ENCODE measurements around the gene RIN2. TPM values are rescaled to one million over a fixed set of nuclear protein-coding genes. Genes with fewer than 3 reads are reported as not detected.

Gene RIN2
- 30.1 and 32.1 TPM in 2 replicates for total RNA-seq

DNA sequence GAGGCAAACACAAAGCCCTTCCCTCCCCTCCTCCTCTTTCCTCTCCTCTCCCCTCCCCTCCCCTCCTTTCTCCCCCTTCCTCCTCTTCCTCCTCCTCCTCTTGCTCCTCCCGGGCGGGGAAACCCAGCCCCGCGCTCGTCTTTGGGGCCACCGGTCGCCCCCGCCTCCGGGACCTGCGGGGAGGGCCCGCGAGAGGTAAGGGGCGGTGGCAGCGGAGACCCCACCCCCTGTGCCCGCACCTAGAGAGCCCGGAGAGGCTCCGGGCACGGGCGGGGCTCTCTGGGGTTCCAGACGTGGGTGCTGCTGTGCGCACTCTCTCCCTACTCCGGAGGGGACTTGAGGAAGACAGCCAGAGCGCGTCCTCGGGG is at the start of gene RIN2:
TSS of gene RIN2 (plus strand) at position 126 of the 368 bp plus-strand sequence. CDS start 131,344 bp downstream, outside the sequence.

Measured in subcutaneous preadipocyte (primary cell).